ENCODE results near the gene PRR33. TPM values are rescaled to one million over a fixed set of nuclear protein-coding genes. Genes with fewer than 3 reads are reported as not detected.

PRR33 gene
- total RNA-seq, 2 experiments from 2014 or later: not detected

DNA sequence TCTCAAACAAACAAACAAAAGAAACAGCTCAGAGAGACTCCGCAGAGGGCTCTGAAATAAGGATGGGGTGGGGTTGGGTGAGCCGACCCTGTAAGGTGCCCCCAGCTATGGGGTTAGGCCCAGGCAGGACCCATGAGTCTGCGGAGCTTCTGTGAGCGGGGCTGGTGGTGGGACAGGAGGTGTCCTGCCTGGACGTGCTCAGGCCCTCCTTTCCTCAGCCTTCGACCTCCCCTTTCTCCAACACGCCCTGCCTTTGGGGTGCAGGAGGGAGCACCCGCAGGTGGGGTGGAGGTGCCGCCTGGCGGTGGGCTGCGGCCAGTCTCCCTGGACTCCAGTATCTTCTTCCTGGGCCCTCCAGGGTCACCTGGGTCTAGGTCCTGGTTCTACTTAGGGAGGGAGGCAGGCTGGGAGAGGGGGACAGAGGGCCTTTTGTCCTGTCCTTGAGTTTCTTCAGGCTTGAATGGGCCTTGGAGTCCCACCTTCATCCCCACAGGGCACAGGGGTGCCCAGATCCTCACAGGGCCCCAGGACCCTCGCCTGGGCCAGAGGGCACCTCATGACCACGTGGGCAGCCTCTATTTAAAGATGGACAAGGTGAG is 12.3 kb downstream of the PRR33 start:
- H3K4me1 ChIP-seq (ENCODE audit: insufficient read depth, low read length): peaks cover 69% of the 10 kb centered on the region
- Mint-ChIP-seq H3K36me3 (ENCODE audit: low read depth) (peaks cover 22% of the 10 kb centered on the region), H3K4me1 (ENCODE audit: low read depth) (peaks cover 19% of the 10 kb centered on the region), H3K4me3 (no peak overlapping the region), H3K27me3 (no peaks in the 10 kb centered on the region), H3K27ac (no peak overlapping the region), H3K9me3 (no peaks in the 10 kb centered on the region)
- ChIA-PET CTCF (no interaction called here), POLR2A (interaction anchor here (1.4 to 4.7 kb wide), 2 partner anchors 26 to 29 kb away, joined by 4 to 23 read pairs; partner anchors contain the start of gene LSP1)
- no peaks in the 10 kb centered on the region for H3K27me3 ChIP-seq (ENCODE audit: control insufficient read depth in 1 of 2, insufficient read depth in 2 of 2, low read length in 2 of 2)
- peak in 1 of 14 experiments; percentile 17 for DNase-seq
- no peaks in the 10 kb centered on the region for H3K9me3 ChIP-seq (ENCODE audit: control insufficient read depth in 1 of 2, insufficient read depth in 1 of 2, low read length in 2 of 2)
- H3K27ac ChIP-seq (ENCODE audit: low read depth in 1 of 2, low read length in 2 of 2): no peak overlapping the region
- H3K4me3 ChIP-seq (ENCODE audit: low read length): no peak overlapping the region
- intact Hi-C loops (cut with DNase I, micrococcal nuclease): no loop called here
- TF ChIP-seq, protein P1, sequence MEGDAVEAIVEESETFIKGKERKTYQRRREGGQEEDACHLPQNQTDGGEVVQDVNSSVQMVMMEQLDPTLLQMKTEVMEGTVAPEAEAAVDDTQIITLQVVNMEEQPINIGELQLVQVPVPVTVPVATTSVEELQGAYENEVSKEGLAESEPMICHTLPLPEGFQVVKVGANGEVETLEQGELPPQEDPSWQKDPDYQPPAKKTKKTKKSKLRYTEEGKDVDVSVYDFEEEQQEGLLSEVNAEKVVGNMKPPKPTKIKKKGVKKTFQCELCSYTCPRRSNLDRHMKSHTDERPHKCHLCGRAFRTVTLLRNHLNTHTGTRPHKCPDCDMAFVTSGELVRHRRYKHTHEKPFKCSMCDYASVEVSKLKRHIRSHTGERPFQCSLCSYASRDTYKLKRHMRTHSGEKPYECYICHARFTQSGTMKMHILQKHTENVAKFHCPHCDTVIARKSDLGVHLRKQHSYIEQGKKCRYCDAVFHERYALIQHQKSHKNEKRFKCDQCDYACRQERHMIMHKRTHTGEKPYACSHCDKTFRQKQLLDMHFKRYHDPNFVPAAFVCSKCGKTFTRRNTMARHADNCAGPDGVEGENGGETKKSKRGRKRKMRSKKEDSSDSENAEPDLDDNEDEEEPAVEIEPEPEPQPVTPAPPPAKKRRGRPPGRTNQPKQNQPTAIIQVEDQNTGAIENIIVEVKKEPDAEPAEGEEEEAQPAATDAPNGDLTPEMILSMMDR (IDR thresholded peaks at IDR 0.05): no peak
- peaks cover 42% of the 10 kb centered on the region for H3K36me3 ChIP-seq (ENCODE audit: insufficient read depth, low read length)
- ATAC-seq (ENCODE audit: poor library complexity): no peak

GRCh38 chr11:1878137-1879031 is 13.3 kb downstream of the PRR33 start:
- Histone ChIP-seq H3K4me1 (ENCODE audit: insufficient read depth, low read length) (peaks cover 76% of the 10 kb centered on the region), H3K27ac (ENCODE audit: low read depth in 1 of 2, low read length in 2 of 2) (no peak overlapping the region), H3K36me3 (ENCODE audit: insufficient read depth, low read length) (peaks cover 31% of the 10 kb centered on the region), H3K27me3 (ENCODE audit: control insufficient read depth in 1 of 2, insufficient read depth in 2 of 2, low read length in 2 of 2) (no peaks in the 10 kb centered on the region), H3K9me3 (ENCODE audit: control insufficient read depth in 1 of 2, insufficient read depth in 1 of 2, low read length in 2 of 2) (no peaks in the 10 kb centered on the region), H3K4me3 (ENCODE audit: low read length) (no peak overlapping the region)
- ChIA-PET POLR2A (interaction anchor here (1.4 to 4.7 kb wide), 3 partner anchors 25 to 28 kb away, joined by 4 to 23 read pairs (median 5); partner anchors contain the start of gene LSP1), CTCF (no interaction called here)
- H3K27me3 Mint-ChIP-seq: no peaks in the 10 kb centered on the region
- H3K4me1 Mint-ChIP-seq (ENCODE audit: low read depth): peaks cover 22% of the 10 kb centered on the region
- intact Hi-C loops (cut with DNase I, micrococcal nuclease): no loop called here
- no peaks in the 10 kb centered on the region for H3K9me3 Mint-ChIP-seq
- peaks cover 22% of the 10 kb centered on the region for H3K36me3 Mint-ChIP-seq (ENCODE audit: low read depth)
- H3K27ac Mint-ChIP-seq: peak overlapping the region; percentile 33
- no peak overlapping the region for H3K4me3 Mint-ChIP-seq
- ATAC-seq (ENCODE audit: poor library complexity): no peak
- peak in 1 of 14 experiments; percentile 15 for DNase-seq
- TF ChIP-seq, protein P1 (IDR thresholded peaks at IDR 0.05): no peak

- CTCF ChIA-PET: interaction anchor here (1.0 kb wide), 1 partner anchor 183 kb away, joined by 3 read pairs; no protein-coding TSS in a partner anchor
- DNase-seq (peak in 1 of 14 experiments; percentile 17), ATAC-seq (ENCODE audit: poor library complexity) (no peak)
- no peaks in the 10 kb centered on the region for H3K27me3 Mint-ChIP-seq
- POLR2A ChIA-PET: interaction anchor here (1.5 to 1.7 kb wide), 2 partner anchors 24 to 27 kb away, joined by 5 read pairs; no protein-coding TSS in a partner anchor
- H3K36me3 ChIP-seq (ENCODE audit: insufficient read depth, low read length): peaks cover 25% of the 10 kb centered on the region
- H3K4me3 ChIP-seq (ENCODE audit: low read length): no peak overlapping the region
- no peaks in the 10 kb centered on the region for H3K9me3 Mint-ChIP-seq
- peaks cover 19% of the 10 kb centered on the region for H3K36me3 Mint-ChIP-seq (ENCODE audit: low read depth)
- TF ChIP-seq, protein P1 (IDR thresholded peaks at IDR 0.05): no peak
- peaks cover 80% of the 10 kb centered on the region for H3K4me1 ChIP-seq (ENCODE audit: insufficient read depth, low read length)
- H3K27me3 ChIP-seq (ENCODE audit: control insufficient read depth in 1 of 2, insufficient read depth in 2 of 2, low read length in 2 of 2): no peaks in the 10 kb centered on the region
- H3K27ac Mint-ChIP-seq: peak overlapping the region; percentile 33
- no peak overlapping the region for H3K4me3 Mint-ChIP-seq
- H3K9me3 ChIP-seq (ENCODE audit: control insufficient read depth in 1 of 2, insufficient read depth in 1 of 2, low read length in 2 of 2): no peaks in the 10 kb centered on the region
- H3K4me1 Mint-ChIP-seq (ENCODE audit: low read depth): peaks cover 28% of the 10 kb centered on the region
- H3K27ac ChIP-seq (ENCODE audit: low read depth in 1 of 2, low read length in 2 of 2): no peak overlapping the region
- intact Hi-C loops (cut with DNase I, micrococcal nuclease): no loop called here
Observed at GRCh38 chr11:1877211-1878136, 14.2 kb downstream of the PRR33 start.

Measured in CD4-positive, alpha-beta T cell (primary cell).